HG03066 (cell line): ENCODE results near the gene DNAJB6.

Source experiments
- ATAC-seq: cut with Tn5 transposase; IDR thresholded peaks from one replicate; pipeline ENCODE4 v1.9.1; 2021; ENCODE audit warnings: low read depth; ENCODE audit not compliant: unreplicated experiment

DNAJB6 gene

DNA sequence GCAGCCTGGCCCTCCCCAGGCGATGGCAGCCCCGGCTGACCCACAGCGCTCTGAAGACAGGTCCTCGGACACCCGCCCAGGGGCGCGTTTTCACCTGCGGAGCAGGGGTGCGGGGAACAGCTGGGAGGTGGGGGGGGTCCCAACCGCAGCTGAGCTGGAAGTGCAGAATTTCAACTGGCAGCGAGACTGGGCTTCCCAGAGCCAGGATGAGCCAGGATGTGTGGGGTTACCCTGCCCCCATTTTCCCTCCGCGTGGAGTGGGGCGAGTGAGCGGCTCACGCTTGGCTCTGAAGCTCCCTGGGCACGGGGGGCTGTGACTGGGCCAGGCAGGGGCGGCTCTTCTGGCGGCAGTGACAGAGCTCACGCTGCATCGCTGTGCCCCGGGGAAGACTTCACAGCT is 70.2 kb downstream of the DNAJB6 start:
- no peak for ATAC-seq

DNA sequence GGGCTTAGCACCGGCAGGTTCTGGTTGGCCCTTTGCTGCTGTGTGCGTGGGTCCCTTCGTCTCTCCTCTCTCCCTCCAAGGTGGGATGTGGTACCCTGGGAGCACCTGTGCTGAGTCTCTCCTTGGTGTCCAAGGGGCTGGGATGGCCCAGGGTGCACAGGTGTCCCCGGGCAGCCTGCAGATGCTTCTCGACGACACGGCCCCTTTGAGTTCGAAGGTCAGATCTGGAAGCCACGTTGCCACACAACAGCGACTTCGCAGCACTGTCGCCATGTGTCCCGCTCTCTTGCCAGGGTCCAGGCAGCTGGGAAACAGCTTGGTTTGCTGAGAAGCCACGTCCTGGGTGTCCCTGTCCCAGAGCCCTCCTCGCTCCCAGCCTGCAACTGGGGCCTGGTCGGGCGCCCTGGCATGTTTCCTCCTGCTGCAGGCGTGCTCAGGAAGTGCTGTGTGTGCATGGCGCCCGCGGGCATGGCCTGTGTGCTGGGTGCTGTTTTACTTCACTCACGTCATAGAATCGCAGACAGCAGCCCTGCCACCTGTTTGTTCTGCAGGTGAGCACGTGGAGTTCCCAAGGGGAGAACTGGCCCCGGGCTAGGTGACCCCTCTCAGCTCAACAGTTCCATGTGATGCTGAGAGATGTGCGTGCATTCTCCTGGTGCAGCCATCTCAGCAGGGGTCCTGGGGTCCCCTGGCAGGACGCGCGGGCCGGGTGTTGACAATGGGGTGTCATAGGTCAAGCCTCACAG is 70.9 kb downstream of the DNAJB6 start:
- ATAC-seq: no peak

GRCh38 chr7:157408258-157409101 is 71.7 kb downstream of the DNAJB6 start:
- no peak for ATAC-seq

DNA sequence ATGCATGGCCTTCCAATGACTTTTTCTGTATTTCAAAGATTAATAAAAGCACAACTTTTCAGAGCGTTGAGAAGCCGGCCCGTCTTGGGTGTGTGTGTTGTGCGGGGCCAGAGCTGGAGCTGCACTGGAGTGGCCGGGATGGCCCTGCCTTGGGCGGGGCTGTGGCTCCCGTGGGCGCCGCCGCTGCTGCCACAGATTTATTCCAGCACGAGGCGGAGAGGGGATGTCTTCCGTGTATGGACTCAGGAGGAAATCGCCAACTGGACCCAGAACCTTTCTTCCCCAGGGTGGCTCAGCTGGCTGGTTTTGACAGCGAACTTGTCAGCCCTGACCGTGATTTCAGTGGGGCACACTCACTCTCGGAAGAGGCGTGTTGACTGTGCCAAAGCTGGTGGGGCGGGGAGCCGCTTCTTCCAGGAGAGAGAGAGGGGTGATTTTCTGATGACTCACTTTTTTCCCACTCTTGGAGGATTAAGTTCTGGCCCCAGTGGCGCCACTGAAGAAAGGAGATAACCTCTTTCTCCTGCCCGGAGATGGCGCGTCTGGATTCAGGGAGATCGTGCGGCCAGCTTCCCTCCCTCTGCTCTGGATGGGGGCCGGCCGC is 72.4 kb downstream of the DNAJB6 start:
- no peak for ATAC-seq

DNA sequence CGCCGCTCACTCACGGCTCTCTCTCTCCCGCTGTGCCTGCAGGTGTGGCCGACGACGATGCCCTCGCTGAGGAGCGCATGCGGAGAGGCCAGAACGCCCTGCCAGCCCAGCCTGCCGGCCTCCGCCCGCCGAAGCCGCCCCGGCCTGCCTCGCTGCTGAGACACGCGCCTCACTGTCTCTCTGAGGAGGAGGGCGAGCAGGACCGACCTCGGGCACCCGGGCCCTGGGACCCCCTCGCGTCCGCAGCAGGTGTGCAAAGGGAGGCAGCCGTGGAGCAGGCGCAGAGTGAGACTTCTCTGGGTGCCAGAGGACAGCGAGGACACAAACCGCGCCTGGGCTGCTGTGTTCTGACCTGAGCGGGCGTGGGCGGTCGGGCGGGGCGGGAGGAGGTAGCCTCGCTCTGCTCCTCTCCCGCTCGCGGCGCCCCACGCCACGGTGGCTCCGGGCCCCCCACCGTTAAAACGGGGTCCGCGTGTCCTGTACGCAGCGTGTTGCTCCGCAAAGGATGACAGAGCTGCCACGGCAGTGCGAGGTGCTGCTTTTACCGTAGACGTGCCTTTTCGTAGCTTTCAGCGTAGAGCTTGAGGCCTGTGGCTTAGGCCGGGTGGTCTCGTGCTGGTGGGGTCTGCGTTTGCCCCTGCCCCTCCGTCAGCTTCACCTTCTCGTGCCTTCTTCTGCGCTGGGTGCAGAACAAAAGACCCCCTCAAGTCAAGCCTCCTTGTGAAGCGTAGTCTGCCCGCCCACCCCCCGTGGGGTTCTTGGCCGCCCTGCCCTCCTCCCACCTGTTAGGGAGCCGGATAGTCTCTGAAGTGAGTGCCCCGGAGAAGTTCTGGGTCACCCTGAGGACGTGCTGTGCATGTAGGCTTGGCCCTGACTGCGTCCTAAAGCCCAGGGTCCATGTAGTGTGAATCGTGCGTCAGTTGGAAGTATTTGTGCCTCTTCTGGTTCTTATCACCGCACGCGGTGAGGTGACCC is 73.2 kb downstream of the DNAJB6 start:
- ATAC-seq: no peak

GRCh38 chr7:157410831-157411556 is 74.2 kb downstream of the DNAJB6 start:
- no peak for ATAC-seq

- no peak for ATAC-seq
Observed at GRCh38 chr7:157411580-157411979, 74.8 kb downstream of the DNAJB6 start.

DNA sequence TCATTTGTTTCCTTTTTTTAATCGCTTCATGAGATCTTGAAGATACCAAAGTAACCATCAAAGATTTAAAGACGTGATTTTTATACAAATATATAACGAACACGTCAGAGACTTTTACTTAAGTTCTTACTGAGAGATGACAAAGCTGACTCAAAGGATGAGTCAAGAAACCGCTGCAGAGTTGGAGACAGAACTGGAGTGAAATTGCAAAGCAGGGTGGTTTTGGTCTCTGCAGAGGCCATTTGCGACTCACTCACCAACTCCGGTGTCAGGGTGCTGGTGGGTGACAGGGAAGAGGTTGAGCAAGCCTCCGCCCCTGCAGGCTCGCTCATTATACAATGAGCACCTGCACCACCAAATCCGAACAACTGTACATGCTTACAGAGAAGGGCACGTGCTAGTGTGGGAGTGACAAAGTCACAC is 75.2 kb downstream of the DNAJB6 start:
- ATAC-seq: no peak

GRCh38 chr7:157412491-157413180 is 75.8 kb downstream of the DNAJB6 start:
- no peak for ATAC-seq

DNA sequence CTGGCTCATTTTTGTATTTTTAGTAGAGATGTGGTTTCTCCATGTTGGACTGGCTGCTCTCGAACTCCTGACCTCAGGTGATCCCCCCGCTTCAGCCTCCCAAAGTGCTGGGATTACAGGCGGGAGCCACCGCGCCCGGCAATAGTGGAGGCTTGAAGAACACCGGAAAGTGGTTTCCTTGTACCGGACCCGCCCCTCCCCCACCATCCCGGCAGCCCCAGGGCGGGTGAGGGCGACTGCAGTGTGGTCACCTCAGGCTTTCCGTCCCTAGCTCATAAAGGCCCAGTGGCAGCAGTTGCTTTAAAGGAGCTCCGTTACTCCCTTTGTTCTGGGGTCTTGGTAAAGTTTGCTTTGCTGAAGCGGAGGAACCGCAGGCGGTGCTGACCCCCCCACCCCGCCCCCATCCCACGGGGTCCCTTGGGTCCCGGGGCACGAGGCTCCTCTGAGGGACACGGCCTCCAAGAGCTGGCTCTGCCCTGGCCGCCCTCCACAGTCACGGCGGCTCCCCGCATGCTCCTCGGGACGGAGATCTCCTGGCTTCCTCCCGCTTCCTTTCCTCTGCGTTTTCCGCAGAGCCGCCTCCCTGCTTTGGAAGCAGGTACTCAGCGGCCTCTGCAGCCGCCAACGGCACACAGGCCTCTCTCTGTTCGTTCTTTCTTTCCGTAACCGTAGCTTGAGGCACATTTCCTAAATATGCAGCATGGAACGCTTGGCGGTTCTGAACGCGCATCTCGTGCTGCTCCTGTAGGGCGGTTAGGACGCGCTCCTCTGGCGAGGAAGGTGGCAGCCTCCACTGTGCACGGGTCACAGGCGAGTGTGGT is 77.3 kb downstream of the DNAJB6 start:
- ATAC-seq: no peak

- ATAC-seq: no peak
Observed at GRCh38 chr7:157414702-157415096, 77.9 kb downstream of the DNAJB6 start.

GRCh38 chr7:157415486-157415885 is 78.7 kb downstream of the DNAJB6 start:
- ATAC-seq: no peak

GRCh38 chr7:157416011-157416410 is 79.2 kb downstream of the DNAJB6 start:
- ATAC-seq: no peak

- ATAC-seq: no peak
Observed at GRCh38 chr7:157418204-157419034, 81.6 kb downstream of the DNAJB6 start.

DNA sequence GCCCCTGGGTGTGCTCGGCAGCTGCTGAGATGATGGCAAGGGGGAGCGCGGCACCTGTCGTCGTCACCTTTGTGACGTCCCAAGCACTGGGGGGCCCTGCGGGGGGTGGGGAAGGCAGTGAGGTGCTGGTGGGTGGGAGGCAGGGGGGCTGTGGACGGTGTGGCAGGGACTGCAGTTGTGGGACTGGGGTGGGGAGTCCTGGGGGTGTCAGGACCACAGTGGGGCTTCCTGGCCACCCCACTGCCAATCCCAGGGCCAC is 82.2 kb downstream of the DNAJB6 start:
- no peak for ATAC-seq

- no peak for ATAC-seq
Observed at GRCh38 chr7:157422279-157422678, 85.5 kb downstream of the DNAJB6 start.

- no peak for ATAC-seq
Observed at GRCh38 chr7:157423348-157423747, 86.5 kb downstream of the DNAJB6 start.
